ENCODE data around the gene PLA2G2C.

PLA2G2C gene

DNA sequence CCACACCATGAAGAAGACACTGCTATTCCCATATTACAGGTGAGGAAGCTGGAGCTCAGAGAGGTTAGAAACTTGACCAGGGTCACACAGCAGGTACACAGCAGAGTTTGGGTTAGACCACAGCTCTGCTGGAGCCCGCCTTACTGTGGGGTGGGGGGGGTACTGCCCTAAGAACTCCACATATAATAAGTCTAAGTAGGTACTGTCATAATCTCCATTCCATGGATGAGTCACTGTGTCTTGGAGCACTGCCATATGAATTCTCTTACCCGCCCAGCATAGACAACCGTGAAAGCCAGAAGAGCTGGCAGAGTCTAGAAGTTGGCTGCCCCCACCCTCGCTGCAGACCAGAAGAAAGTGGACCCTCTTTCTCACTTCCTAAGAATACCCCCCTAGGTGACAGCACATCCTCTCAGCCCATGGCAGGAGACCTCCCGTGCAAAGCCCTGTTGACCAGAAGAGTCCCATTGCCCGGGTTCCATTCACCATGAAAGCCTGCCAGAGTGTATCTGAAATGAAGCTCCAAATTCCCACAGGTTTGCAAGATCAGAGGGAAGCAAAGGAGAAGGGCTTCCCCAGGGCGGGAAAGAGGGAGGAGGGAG, 61.8 kb downstream of the PLA2G2C start:
- TF ChIP-seq, protein P1, sequence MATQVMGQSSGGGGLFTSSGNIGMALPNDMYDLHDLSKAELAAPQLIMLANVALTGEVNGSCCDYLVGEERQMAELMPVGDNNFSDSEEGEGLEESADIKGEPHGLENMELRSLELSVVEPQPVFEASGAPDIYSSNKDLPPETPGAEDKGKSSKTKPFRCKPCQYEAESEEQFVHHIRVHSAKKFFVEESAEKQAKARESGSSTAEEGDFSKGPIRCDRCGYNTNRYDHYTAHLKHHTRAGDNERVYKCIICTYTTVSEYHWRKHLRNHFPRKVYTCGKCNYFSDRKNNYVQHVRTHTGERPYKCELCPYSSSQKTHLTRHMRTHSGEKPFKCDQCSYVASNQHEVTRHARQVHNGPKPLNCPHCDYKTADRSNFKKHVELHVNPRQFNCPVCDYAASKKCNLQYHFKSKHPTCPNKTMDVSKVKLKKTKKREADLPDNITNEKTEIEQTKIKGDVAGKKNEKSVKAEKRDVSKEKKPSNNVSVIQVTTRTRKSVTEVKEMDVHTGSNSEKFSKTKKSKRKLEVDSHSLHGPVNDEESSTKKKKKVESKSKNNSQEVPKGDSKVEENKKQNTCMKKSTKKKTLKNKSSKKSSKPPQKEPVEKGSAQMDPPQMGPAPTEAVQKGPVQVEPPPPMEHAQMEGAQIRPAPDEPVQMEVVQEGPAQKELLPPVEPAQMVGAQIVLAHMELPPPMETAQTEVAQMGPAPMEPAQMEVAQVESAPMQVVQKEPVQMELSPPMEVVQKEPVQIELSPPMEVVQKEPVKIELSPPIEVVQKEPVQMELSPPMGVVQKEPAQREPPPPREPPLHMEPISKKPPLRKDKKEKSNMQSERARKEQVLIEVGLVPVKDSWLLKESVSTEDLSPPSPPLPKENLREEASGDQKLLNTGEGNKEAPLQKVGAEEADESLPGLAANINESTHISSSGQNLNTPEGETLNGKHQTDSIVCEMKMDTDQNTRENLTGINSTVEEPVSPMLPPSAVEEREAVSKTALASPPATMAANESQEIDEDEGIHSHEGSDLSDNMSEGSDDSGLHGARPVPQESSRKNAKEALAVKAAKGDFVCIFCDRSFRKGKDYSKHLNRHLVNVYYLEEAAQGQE (IDR thresholded peaks at IDR 0.05; ENCODE audit: insufficient replicate concordance, low read depth), result no peak
- TF ChIP-seq, protein P2, sequence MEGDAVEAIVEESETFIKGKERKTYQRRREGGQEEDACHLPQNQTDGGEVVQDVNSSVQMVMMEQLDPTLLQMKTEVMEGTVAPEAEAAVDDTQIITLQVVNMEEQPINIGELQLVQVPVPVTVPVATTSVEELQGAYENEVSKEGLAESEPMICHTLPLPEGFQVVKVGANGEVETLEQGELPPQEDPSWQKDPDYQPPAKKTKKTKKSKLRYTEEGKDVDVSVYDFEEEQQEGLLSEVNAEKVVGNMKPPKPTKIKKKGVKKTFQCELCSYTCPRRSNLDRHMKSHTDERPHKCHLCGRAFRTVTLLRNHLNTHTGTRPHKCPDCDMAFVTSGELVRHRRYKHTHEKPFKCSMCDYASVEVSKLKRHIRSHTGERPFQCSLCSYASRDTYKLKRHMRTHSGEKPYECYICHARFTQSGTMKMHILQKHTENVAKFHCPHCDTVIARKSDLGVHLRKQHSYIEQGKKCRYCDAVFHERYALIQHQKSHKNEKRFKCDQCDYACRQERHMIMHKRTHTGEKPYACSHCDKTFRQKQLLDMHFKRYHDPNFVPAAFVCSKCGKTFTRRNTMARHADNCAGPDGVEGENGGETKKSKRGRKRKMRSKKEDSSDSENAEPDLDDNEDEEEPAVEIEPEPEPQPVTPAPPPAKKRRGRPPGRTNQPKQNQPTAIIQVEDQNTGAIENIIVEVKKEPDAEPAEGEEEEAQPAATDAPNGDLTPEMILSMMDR (IDR thresholded peaks at IDR 0.05; ENCODE audit: insufficient read depth, low read length), result no peak
- TF ChIP-seq SPI1 (IDR thresholded peaks at IDR 0.05; ENCODE audit: borderline replicate concordance, low read depth), result no peak
- no peak for TF ChIP-seq POLR2AphosphoS5 (IDR thresholded peaks at IDR 0.05; ENCODE audit: low read depth)
- no peak for TF ChIP-seq GABPA (IDR thresholded peaks at IDR 0.05; ENCODE audit: low read depth)
- Histone ChIP-seq H3K27me3 (ENCODE audit: insufficient read depth, poor library complexity, severe bottlenecking) (no peaks in the 10 kb centered on the region), H3K4me3 (replicated peaks; ENCODE audit: insufficient read depth, low read length) (no peak overlapping the region), H3K27ac (replicated peaks) (no peak overlapping the region)
- DNase-seq (ENCODE audit: low read depth in 1 of 2, low spot score in 1 of 2), result no peak

DNA sequence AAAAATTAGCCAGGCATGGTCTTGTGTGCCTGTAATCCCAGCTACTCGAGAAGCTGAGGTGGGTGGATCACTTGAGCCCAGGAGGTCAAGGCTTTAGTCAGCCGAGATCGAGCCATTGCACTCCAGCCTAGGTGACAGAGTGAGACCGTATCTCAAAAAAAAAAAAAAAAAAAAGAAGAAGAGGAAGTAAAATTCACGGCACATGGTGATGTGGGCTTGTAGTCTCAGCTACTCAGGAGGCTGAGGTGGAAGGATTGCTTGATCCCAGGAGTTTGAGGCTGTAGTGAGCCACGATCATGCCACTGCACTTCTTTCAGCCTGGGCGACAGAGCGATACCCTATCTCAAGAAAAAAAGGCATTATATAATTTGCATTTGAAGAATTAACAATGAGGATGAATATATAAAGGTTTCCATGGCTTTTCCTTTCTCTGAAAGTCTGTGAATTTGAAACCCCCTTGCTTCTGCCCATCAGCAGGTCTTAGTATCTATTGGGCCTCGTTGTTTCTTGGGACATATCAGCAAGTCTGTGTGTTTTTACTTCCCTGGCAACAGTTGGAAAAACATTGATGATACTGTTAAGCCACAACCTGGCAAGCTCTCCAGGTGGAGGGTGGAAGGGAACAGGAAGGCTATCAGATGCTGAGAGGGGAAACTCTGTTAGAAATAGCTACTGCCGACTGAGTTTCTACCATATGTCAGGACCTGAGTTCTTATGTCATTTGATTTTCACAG, 62.4 kb downstream of the PLA2G2C start:
- H3K4me3 ChIP-seq (replicated peaks; ENCODE audit: insufficient read depth, low read length), result no peak overlapping the region

DNA sequence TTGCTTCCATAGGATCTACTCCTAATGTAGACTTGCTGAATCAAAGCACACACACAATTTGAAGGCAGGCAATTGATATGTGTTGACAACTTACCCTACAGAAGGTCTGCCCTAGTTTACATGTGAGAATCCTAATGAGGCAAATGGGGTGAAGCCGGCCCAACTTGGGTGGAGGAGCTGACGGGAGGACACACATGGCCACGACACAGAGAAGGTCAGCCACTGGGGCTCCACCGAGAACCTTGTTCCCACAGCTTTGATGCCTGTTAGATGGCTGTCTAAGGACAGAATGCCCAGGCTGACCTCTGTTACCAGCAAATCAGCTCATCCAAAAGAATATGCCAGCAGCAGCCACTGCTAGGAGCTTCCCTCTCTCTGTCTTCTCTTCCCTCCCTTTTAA, 65.5 kb downstream of the PLA2G2C start:
- no peak for DNase-seq (ENCODE audit: low read depth in 1 of 2, low spot score in 1 of 2)
- Histone ChIP-seq H3K4me3 (replicated peaks; ENCODE audit: insufficient read depth, low read length) (no peak overlapping the region), H3K27ac (replicated peaks) (no peak overlapping the region), H3K27me3 (ENCODE audit: insufficient read depth, poor library complexity, severe bottlenecking) (peaks cover 4% of the 10 kb centered on the region)
- TF ChIP-seq, protein P2 (IDR thresholded peaks at IDR 0.05; ENCODE audit: insufficient read depth, low read length), result no peak
- TF ChIP-seq POLR2AphosphoS5 (IDR thresholded peaks at IDR 0.05; ENCODE audit: low read depth), result no peak
- TF ChIP-seq GABPA (IDR thresholded peaks at IDR 0.05; ENCODE audit: low read depth), result no peak
- TF ChIP-seq, protein P1 (IDR thresholded peaks at IDR 0.05; ENCODE audit: insufficient replicate concordance, low read depth), result no peak
- no peak for TF ChIP-seq SPI1 (IDR thresholded peaks at IDR 0.05; ENCODE audit: borderline replicate concordance, low read depth)

More for the DNA sequence above, 62.4 kb downstream of the PLA2G2C start:
- Histone ChIP-seq H3K27me3 (ENCODE audit: insufficient read depth, poor library complexity, severe bottlenecking) (no peaks in the 10 kb centered on the region), H3K27ac (replicated peaks) (no peak overlapping the region)
- TF ChIP-seq POLR2AphosphoS5 (IDR thresholded peaks at IDR 0.05; ENCODE audit: low read depth) (no peak), GABPA (IDR thresholded peaks at IDR 0.05; ENCODE audit: low read depth) (no peak), SPI1 (IDR thresholded peaks at IDR 0.05; ENCODE audit: borderline replicate concordance, low read depth) (no peak)
- TF ChIP-seq, protein P1 (IDR thresholded peaks at IDR 0.05; ENCODE audit: insufficient replicate concordance, low read depth), result no peak
- TF ChIP-seq, protein P2 (IDR thresholded peaks at IDR 0.05; ENCODE audit: insufficient read depth, low read length), result no peak
- no peak for DNase-seq (ENCODE audit: low read depth in 1 of 2, low spot score in 1 of 2)
